ENCODE measurements around the gene CPA4. TPM values are rescaled to one million over a fixed set of nuclear protein-coding genes. Genes with fewer than 3 reads are reported as not detected.

Gene CPA4
- total and polyA plus RNA-seq, 8 donors, result 0.12 to 0.90 TPM; not detected in 6

DNA sequence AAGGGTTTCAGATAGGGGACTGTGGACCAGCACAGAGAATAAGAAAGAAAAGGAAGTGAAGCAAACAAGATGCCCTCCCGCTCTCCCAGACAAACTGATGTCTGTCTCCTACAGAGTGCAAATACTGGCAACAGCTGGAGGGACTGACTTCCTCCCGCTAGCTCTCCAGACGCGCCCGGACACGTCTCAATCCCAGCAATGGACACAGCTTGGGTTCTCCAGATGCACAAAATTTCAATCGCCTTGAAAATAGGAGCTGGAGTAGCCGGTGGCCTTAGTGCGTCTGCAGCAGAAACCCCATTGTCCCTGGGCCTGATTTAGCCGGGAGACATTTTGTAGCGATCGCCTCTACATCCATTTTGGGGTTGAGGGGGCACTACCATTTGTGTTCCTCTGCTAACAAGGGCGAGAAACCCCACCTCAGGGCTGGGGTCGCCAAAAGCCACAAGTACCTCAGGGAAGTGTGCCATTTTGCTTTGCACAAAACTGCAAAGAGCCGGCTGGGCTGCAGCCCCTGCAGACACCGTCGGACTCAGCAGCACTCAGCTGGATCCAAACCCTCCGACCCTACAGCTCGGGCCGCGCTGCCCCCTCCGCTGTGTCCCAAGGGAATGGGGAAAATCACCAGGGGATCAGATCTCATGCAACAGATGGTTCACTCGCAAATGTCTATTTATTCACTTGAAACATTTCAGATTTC is 20.4 kb upstream of the CPA4 start:
- peak in 1 of 2 donors; percentile 56 for DNase-seq
- no peaks in the 10 kb centered on the region for H3K9me3 ChIP-seq
- H3K27ac ChIP-seq, result peak overlapping the region in 1 of 5 donors; percentile 43
- peaks cover 4 to 21% (median 13%) of the 10 kb centered on the region in 4 donors for H3K4me1 ChIP-seq
- TF ChIP-seq, protein P1, sequence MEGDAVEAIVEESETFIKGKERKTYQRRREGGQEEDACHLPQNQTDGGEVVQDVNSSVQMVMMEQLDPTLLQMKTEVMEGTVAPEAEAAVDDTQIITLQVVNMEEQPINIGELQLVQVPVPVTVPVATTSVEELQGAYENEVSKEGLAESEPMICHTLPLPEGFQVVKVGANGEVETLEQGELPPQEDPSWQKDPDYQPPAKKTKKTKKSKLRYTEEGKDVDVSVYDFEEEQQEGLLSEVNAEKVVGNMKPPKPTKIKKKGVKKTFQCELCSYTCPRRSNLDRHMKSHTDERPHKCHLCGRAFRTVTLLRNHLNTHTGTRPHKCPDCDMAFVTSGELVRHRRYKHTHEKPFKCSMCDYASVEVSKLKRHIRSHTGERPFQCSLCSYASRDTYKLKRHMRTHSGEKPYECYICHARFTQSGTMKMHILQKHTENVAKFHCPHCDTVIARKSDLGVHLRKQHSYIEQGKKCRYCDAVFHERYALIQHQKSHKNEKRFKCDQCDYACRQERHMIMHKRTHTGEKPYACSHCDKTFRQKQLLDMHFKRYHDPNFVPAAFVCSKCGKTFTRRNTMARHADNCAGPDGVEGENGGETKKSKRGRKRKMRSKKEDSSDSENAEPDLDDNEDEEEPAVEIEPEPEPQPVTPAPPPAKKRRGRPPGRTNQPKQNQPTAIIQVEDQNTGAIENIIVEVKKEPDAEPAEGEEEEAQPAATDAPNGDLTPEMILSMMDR (IDR thresholded peaks at IDR 0.05), result no peak
- peaks cover 0 to 27% (median 15%) of the 10 kb centered on the region in 3 donors for H3K27me3 ChIP-seq
- peak overlapping the region; percentile 21 to 28 (median 23) for H3K4me3 ChIP-seq
- 48 to 61% (median 53%) methylated on average over 23 of the region's 23 CpGs for WGBS, 5 donors
- intact Hi-C loops (cut with DNase I; ENCODE audit: low total_unique reads), result no loop called here
- no peaks in the 10 kb centered on the region for H3K36me3 ChIP-seq

DNA sequence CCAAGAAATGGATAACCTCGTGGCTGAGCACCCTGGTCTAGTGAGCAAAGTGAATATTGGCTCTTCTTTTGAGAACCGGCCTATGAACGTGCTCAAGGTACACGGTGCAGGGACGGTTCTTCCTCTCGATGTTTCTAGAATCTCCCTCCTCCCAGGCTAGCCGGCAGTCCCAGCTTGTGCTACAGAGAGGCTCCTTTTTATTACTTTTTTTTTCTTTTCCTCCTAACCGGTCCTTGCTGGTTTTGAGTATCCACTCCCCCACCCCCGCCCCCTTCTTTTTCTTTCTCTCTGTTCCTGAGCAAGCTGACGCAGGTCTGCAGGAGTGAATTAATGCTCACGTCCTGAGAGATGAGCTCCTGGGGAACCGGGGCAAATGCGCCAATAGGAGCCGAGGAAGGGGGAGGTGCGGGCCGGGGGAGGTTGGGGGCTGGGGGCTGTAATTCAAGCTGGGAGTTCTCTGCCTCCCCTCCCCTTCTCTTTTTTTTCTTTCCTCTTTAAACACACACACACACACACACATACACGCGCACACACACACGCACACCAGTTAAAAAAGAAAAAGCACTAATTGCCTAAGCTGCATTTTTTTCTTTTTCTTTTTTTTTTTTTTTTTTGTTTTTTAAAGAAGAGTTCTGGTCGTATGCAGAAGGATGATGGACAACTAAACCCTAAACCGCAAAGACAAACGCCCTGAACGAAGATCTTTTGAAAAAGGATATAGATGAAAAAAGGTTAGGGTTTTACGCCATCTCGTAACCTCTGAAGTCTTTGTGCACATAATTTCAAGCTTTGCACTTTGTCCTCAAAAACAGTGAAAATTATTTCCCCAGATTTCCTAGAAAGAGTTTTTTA is 19.7 kb upstream of the CPA4 start:
- Histone ChIP-seq H3K27me3 (peaks cover 0 to 27% (median 15%) of the 10 kb centered on the region in 3 donors), H3K4me1 (peaks cover 4 to 27% (median 13%) of the 10 kb centered on the region in 4 donors), H3K4me3 (peak overlapping the region; percentile 21 to 28 (median 23)), H3K27ac (peak overlapping the region in 1 of 5 donors; percentile 43), H3K9me3 (no peaks in the 10 kb centered on the region), H3K36me3 (no peaks in the 10 kb centered on the region)
- TF ChIP-seq, protein P1 (IDR thresholded peaks at IDR 0.05), result no peak
- intact Hi-C loops (cut with DNase I; ENCODE audit: low total_unique reads), result no loop called here
- 10 to 24% (median 16%) methylated on average over 25 of the region's 25 CpGs for WGBS, 5 donors
- DNase-seq, result peak in 1 of 2 donors; percentile 94

DNA sequence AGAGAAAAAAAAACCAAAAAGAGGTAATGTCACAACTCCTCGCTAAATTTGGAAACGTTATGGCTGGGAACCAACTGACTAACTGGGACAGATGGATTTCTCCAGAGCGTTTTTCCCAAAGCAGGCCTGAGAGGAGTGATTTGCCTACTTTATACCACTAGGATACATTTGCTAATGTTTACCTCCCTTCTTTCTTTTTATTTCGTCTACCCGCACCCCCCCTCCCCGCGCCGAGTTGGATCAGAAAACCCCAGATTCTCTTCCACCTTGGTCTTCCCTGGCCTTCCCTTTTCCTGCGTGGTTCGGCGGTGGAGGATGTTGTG is 19.1 kb upstream of the CPA4 start:
- peaks cover 4 to 28% (median 13%) of the 10 kb centered on the region in 4 donors for H3K4me1 ChIP-seq
- WGBS, 5 donors, result 39 to 68% (median 56%) methylated on average over 11 of the region's 11 CpGs
- H3K27ac ChIP-seq, result peak overlapping the region in 1 of 5 donors; percentile 43
- peak in 1 of 2 donors; percentile 78 for DNase-seq
- H3K4me3 ChIP-seq, result peak overlapping the region in 3 of 4 donors; percentile 21 to 28 (median 22)
- H3K9me3 ChIP-seq, result no peaks in the 10 kb centered on the region
- H3K36me3 ChIP-seq, result no peaks in the 10 kb centered on the region
- peaks cover 0 to 27% (median 15%) of the 10 kb centered on the region in 3 donors for H3K27me3 ChIP-seq
- TF ChIP-seq, protein P1 (IDR thresholded peaks at IDR 0.05), result no peak
- TF ChIP-seq POLR2A (IDR thresholded peaks at IDR 0.05), result no peak
- no peak for TF ChIP-seq POLR2AphosphoS5 (IDR thresholded peaks at IDR 0.05)
- no peak for TF ChIP-seq EP300 (IDR thresholded peaks at IDR 0.05)
- intact Hi-C loops (cut with DNase I; ENCODE audit: low total_unique reads), result no loop called here

DNA sequence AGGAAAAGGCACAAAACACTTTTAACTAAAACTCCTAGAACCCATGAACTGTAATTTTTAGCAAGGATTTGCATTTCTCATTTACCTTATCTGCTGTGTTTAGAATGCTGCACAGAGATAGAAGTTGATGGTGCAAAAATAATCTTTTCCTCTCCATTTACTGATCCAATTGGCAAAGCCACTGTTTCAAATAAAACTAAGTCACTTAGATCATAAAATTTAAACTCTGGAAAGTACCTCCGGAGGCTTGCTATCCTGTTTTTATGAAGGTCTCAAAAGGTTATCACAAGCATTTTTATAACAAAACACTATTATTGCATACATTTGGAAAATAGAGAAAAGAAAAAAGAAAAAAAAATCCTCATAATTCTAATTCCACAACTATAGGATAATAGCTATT is 18.7 kb upstream of the CPA4 start:
- intact Hi-C loops (cut with DNase I; ENCODE audit: low total_unique reads), result no loop called here
- no peaks in the 10 kb centered on the region for H3K9me3 ChIP-seq
- 40 to 65% (median 51%) methylated on average over 1 of the region's 1 CpG for WGBS, 5 donors
- no peaks in the 10 kb centered on the region for H3K36me3 ChIP-seq
- peaks cover 4 to 28% (median 13%) of the 10 kb centered on the region in 4 donors for H3K4me1 ChIP-seq
- peaks cover 0 to 27% (median 15%) of the 10 kb centered on the region in 3 donors for H3K27me3 ChIP-seq
- no peak for TF ChIP-seq POLR2AphosphoS5 (IDR thresholded peaks at IDR 0.05)
- TF ChIP-seq, protein P1 (IDR thresholded peaks at IDR 0.05), result no peak
- no peak for TF ChIP-seq POLR2A (IDR thresholded peaks at IDR 0.05)
- DNase-seq, result no peak
- H3K4me3 ChIP-seq, result no peak overlapping the region
- H3K27ac ChIP-seq, result peak overlapping the region in 1 of 5 donors; percentile 43
